ENCODE data around the gene GPS2. TPM values are rescaled to one million over a fixed set of nuclear protein-coding genes. Genes with fewer than 3 reads are reported as not detected.

The GPS2 gene
- total and polyA plus RNA-seq, 2 of the 4 experiments (the other 2 are of a cell fraction) = 36.2 to 50.9 TPM

DNA sequence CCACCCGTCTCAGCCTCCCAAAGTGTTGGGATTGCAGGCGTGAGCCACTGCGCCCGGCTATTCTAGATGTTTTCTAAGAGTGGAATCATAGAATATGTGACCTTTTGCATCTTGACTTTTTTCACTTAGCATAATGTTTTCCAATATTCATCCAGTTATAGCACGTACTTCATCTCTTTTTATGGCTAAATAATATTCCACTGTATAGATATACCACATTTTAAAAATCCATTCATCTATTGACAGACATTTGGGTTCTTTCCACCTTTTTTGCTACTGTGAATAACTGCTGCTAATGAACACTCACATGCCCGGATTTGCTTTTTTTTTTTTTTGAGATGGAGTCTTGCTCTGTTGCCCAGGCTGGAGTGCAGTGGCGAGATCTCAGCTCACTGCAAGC lies 11.0 kb downstream of the GPS2 start:
- no peak for TF ChIP-seq BHLHE40 (IDR thresholded peaks at IDR 0.05; ENCODE audit: low read depth, low read length)
- TF ChIP-seq MAZ (IDR thresholded peaks at IDR 0.05; ENCODE audit: borderline replicate concordance, low read depth, low read length) = no peak
- no peak for TF ChIP-seq MAFK (IDR thresholded peaks at IDR 0.05; ENCODE audit: low read depth, low read length)
- TF ChIP-seq CHD1 (IDR thresholded peaks at IDR 0.05; ENCODE audit: low read depth, low read length) = no peak
- TF ChIP-seq, protein P1, sequence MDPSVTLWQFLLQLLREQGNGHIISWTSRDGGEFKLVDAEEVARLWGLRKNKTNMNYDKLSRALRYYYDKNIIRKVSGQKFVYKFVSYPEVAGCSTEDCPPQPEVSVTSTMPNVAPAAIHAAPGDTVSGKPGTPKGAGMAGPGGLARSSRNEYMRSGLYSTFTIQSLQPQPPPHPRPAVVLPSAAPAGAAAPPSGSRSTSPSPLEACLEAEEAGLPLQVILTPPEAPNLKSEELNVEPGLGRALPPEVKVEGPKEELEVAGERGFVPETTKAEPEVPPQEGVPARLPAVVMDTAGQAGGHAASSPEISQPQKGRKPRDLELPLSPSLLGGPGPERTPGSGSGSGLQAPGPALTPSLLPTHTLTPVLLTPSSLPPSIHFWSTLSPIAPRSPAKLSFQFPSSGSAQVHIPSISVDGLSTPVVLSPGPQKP (IDR thresholded peaks at IDR 0.05; ENCODE audit: borderline replicate concordance, low read depth, low read length) = no peak
- no peak for TF ChIP-seq FOS (IDR thresholded peaks at IDR 0.05; ENCODE audit: low read depth, low read length)
- no peak for TF ChIP-seq SMC3 (IDR thresholded peaks at IDR 0.05; ENCODE audit: low read depth, low read length)
- no peak for TF ChIP-seq RCOR1 (IDR thresholded peaks at IDR 0.05; ENCODE audit: insufficient replicate concordance, low read length)
- Histone ChIP-seq H3K27ac (ENCODE audit: insufficient read depth, low read length) (no peak overlapping the region), H3K9ac (ENCODE audit: low read depth, low read length) (no peak overlapping the region), H4K8ac (ENCODE audit: low read depth in 2 of 2, low read length in 2 of 2) (no peak overlapping the region), H3K23ac (ENCODE audit: low read depth, low read length) (no peak overlapping the region), H3K4ac (ENCODE audit: low read depth, low read length) (no peak overlapping the region), H4K20me1 (ENCODE audit: insufficient read depth, low read length) (peaks cover 10% of the 10 kb centered on the region), H2BK5ac (ENCODE audit: low read depth, low read length, poor library complexity, severe bottlenecking) (no peak overlapping the region), H3K18ac (ENCODE audit: low read depth, low read length) (no peak overlapping the region), H3K9me3 (ENCODE audit: control insufficient read depth, insufficient read depth, low read length) (no peaks in the 10 kb centered on the region), H3K4me3 (ENCODE audit: insufficient read depth, low read depth, low read length) (no peak overlapping the region), H3K36me3 (ENCODE audit: control insufficient read depth, insufficient read depth, low read length) (no peaks in the 10 kb centered on the region), H3K56ac (ENCODE audit: extremely low read depth, insufficient read depth, low read length) (no peak overlapping the region), H3K4me2 (ENCODE audit: low read depth, low read length) (no peak overlapping the region), H3K79me1 (ENCODE audit: low read depth in 1 of 2, low read length in 2 of 2) (peaks cover 0 to 9% of the 10 kb centered on the region in 2 experiments; a peak in 2 of 4 replicates), H2BK20ac (ENCODE audit: low read depth, low read length) (no peak overlapping the region), H3K27me3 (ENCODE audit: control insufficient read depth, insufficient read depth, low read length) (peaks cover 3% of the 10 kb centered on the region; the same call in 1 of the 2 replicates), H2AK9ac (replicated peaks; ENCODE audit: low read depth, low read length, poor library complexity) (no peak overlapping the region), H3K14ac (replicated peaks; ENCODE audit: low read depth, low read length) (no peak overlapping the region), H2BK15ac (ENCODE audit: low read depth, low read length) (no peak overlapping the region), H2AFZ (replicated peaks; ENCODE audit: low read length, poor library complexity) (no peak overlapping the region), H2BK120ac (ENCODE audit: low read depth, low read length) (no peak overlapping the region), H4K91ac (ENCODE audit: insufficient read depth, low read depth, low read length) (no peak overlapping the region), H3K9me1 (ENCODE audit: insufficient read depth, low read length) (no peaks in the 10 kb centered on the region), H4K5ac (ENCODE audit: low read depth, low read length) (no peak overlapping the region), H3K4me1 (ENCODE audit: control insufficient read depth, insufficient read depth, low read length) (no peaks in the 10 kb centered on the region), H2AK5ac (ENCODE audit: low read depth, low read length) (no peak overlapping the region)
- no CpG with 5 or more reads among the region's 7 CpGs for WGBS, 2 experiments (ENCODE audit: extremely low coverage in 2 of 2, insufficient read length in 1 of 2)
- ATAC-seq (ENCODE audit: low read depth) = no peak
- BruUV-seq (replicated peaks) = no TSS peak
- ChIA-PET CTCF (no interaction called here), POLR2A (ENCODE audit: unreplicated experiment) (no interaction called here)
- dilution Hi-C loops (cut with HindIII; ENCODE audit: low sequenced_read_pairs, unreplicated experiment) (no loop called here), in situ Hi-C loops (cut with MboI; ENCODE audit: low sequenced_read_pairs) (loop anchor here (10.0 kb wide), 1 partner anchor 259 kb away; the partner anchor contains the start of gene SLC16A11), intact Hi-C loops (cut with micrococcal nuclease) (no loop called here)
- DNase-seq = no peak

Data from IMR-90 (cell line).